RWPE2 (cell line): Measurements from ENCODE around the gene HSD11B1.

ENCODE experiments used
- ATAC-seq: fragments of 200-7000 bp; cut with Tn5 transposase; 3 replicates; pipeline ENCODE4 v1.9.1; 2021; ENCODE audit warnings: low read depth
- DNase-seq: peaks from one replicate; pipeline ENCODE4 v3.0.0-alpha.2; 2020; ENCODE audit warnings: low spot score
- H3K27ac ChIP-seq: fragments of 450-650 bp; 2 replicates; pipeline ENCODE4 v1.5.1; 2017; ENCODE audit warnings: mild to moderate bottlenecking; ENCODE audit not compliant: poor library complexity, severe bottlenecking
- H3K27me3 ChIP-seq: fragments of 250-450 bp; sonication (Bioruptor Pico); 2 replicates; pipeline ENCODE4 v1.5.1; 2021; ENCODE audit warnings: mild to moderate bottlenecking, moderate library complexity; ENCODE audit not compliant: insufficient read depth, poor library complexity, severe bottlenecking
- H3K36me3 ChIP-seq: fragments of 250-450 bp; sonication (Bioruptor Pico); 2 replicates; pipeline ENCODE4 v1.5.1; 2020; ENCODE audit warnings: low read depth, mild to moderate bottlenecking, moderate library complexity
- H3K4me1 ChIP-seq: fragments of 250-450 bp; sonication (Bioruptor Pico); 2 replicates; pipeline ENCODE4 v1.5.1; 2021; ENCODE audit warnings: mild to moderate bottlenecking, moderate library complexity; ENCODE audit not compliant: insufficient read depth, poor library complexity, severe bottlenecking
- H3K4me3 ChIP-seq: fragments of 250-450 bp; sonication (Bioruptor Pico); 2 replicates; pipeline ENCODE4 v1.5.1; 2021; ENCODE audit warnings: mild to moderate bottlenecking, moderate library complexity; ENCODE audit not compliant: severe bottlenecking
- H3K9me3 ChIP-seq: fragments of 250-450 bp; sonication (Bioruptor Pico); 2 replicates; pipeline ENCODE4 v1.5.1; 2021; ENCODE audit warnings: mild to moderate bottlenecking, moderate library complexity; ENCODE audit not compliant: severe bottlenecking
- TF ChIP-seq, protein P1 (sequence below): fragments of 450-650 bp; IDR thresholded peaks from one replicate; pipeline ENCODE4 v1.5.1; 2017; ENCODE audit warnings: mild to moderate bottlenecking, moderate library complexity; ENCODE audit not compliant: poor library complexity, severe bottlenecking

The HSD11B1 gene

DNA sequence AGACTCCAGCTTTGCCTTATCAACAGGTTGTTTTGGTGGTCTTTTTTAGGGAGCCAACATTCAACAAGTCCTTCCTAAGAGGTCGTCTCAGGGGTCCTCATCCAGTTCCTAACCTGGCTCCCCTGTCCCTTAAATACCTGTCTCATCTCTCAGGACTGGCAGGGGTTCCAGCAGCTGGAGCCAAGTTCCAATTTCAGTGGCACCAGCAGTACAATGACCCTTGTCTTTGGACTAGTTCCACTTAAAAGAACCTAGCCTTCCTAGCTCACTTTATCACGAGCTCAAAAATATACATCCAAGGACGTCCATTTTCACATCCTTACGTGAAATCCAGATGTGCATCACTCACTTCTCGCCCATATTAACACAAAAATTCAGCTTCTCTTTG lies 32.5 kb downstream of the HSD11B1 start:
- H3K36me3 ChIP-seq = no peaks in the 10 kb centered on the region
- no peaks in the 10 kb centered on the region for H3K4me1 ChIP-seq
- no peak for ATAC-seq
- TF ChIP-seq, protein P1, sequence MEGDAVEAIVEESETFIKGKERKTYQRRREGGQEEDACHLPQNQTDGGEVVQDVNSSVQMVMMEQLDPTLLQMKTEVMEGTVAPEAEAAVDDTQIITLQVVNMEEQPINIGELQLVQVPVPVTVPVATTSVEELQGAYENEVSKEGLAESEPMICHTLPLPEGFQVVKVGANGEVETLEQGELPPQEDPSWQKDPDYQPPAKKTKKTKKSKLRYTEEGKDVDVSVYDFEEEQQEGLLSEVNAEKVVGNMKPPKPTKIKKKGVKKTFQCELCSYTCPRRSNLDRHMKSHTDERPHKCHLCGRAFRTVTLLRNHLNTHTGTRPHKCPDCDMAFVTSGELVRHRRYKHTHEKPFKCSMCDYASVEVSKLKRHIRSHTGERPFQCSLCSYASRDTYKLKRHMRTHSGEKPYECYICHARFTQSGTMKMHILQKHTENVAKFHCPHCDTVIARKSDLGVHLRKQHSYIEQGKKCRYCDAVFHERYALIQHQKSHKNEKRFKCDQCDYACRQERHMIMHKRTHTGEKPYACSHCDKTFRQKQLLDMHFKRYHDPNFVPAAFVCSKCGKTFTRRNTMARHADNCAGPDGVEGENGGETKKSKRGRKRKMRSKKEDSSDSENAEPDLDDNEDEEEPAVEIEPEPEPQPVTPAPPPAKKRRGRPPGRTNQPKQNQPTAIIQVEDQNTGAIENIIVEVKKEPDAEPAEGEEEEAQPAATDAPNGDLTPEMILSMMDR = no peak
- no peak for DNase-seq
- no peak overlapping the region for H3K27ac ChIP-seq
- no peak overlapping the region for H3K4me3 ChIP-seq
- H3K9me3 ChIP-seq = no peaks in the 10 kb centered on the region
- H3K27me3 ChIP-seq = no peaks in the 10 kb centered on the region

DNA sequence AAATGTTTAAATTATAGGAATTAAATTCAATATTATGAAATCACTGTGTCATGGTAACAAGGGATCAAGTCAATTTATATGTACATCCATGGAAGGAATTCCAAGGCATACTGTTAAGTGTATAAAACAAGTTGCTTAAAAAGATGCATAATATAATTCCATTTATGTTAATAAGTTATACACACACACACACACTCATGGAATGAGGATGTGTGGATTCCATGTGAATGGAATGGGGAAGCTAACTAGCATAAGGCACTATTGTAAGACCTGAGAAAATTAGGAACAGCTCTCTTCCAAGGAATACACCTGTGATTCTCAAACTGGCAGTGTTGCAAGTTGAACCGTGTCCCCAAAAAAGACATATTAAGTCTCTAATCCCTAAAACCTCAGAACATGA lies 33.6 kb downstream of the HSD11B1 start:
- no peak for ATAC-seq
- no peaks in the 10 kb centered on the region for H3K4me1 ChIP-seq
- H3K36me3 ChIP-seq = no peaks in the 10 kb centered on the region
- no peak overlapping the region for H3K4me3 ChIP-seq
- TF ChIP-seq, protein P1 = no peak
- no peaks in the 10 kb centered on the region for H3K27me3 ChIP-seq
- DNase-seq = no peak
- no peaks in the 10 kb centered on the region for H3K9me3 ChIP-seq
- no peak overlapping the region for H3K27ac ChIP-seq

DNA sequence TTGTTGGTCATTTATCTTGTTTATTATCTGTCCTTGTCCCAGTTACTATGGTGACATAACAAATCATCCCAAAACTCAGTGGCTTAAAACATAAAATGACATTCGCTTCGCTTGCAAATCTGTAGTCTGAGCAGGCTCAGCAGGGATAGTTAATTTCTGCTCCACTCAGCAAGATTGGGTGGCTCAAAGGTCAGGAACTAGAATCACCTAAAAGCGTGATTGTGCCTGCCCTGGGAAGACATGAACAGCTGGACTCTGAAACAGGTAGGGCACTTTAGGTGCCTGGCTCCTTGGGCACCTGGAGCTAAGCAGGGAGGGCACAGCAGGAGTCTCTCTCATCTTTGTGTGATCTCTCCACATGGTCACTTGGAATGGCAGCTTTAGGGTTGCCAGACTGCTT lies 36.5 kb downstream of the HSD11B1 start:
- DNase-seq = no peak
- no peak overlapping the region for H3K4me3 ChIP-seq
- no peaks in the 10 kb centered on the region for H3K27me3 ChIP-seq
- H3K4me1 ChIP-seq = no peaks in the 10 kb centered on the region
- no peak for ATAC-seq
- H3K27ac ChIP-seq = no peak overlapping the region
- no peaks in the 10 kb centered on the region for H3K9me3 ChIP-seq
- TF ChIP-seq, protein P1 = no peak
- H3K36me3 ChIP-seq = no peaks in the 10 kb centered on the region

DNA sequence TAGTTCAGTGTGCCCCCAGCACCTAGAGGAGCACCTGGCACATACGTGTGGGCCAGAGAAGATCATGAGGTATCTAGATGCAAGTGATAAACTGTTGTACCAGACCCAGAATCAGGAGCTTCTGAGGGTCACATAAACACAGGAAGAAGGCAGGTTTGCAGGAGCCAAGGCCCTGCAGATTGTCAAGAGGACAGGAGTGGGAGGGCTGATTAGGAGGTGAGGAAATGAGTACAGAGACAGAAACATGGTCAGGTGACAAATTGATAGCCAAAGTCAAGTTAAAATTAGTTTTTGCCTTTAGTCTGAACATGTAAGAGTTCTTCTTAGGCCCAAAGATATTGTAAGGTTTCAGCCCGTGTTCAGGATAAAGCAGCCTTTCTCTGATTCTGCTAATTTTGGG lies 37.2 kb downstream of the HSD11B1 start:
- H3K27me3 ChIP-seq = no peaks in the 10 kb centered on the region
- H3K9me3 ChIP-seq = no peaks in the 10 kb centered on the region
- H3K4me3 ChIP-seq = no peak overlapping the region
- H3K4me1 ChIP-seq = no peaks in the 10 kb centered on the region
- no peaks in the 10 kb centered on the region for H3K36me3 ChIP-seq
- no peak for ATAC-seq
- TF ChIP-seq, protein P1 = no peak
- no peak for DNase-seq
- H3K27ac ChIP-seq = no peak overlapping the region

DNA sequence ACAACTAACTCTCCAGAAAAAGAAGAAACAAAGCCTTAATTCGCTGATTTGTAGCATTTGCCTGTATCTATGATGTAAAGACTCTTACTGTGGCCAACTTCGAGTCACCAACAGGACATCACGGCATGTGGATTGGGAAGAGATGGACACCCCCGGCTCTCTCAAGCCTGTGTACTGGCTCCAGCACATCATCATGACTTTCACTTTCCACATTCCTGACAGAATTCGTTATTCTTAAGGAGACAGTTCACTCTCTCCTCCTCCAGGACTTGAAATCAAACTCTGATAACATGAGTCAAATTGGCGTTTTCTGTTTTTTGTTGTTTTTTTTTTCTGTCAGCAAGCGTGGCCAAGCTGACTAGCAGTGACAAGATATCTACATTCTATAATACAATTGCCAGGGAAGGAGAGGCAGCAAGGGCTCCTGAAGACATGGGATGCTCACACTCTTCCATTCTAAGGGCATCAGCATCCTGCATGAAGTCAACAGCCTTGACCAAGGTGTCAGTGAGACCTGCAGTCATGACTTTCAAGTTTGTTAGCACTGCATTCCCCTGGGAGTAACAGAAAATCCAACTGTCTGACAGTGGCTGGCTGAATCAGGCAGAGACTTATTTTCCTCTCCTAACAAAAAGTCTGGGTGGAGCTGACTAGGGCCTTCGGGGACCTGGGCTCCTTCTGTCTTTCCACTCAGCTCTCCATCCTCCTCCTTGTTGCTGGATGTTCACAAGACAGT lies 37.9 kb downstream of the HSD11B1 start:
- Histone ChIP-seq H3K4me3 (no peak overlapping the region), H3K9me3 (no peaks in the 10 kb centered on the region), H3K27ac (no peak overlapping the region), H3K27me3 (no peaks in the 10 kb centered on the region), H3K36me3 (no peaks in the 10 kb centered on the region), H3K4me1 (no peaks in the 10 kb centered on the region)
- TF ChIP-seq, protein P1 = no peak
- no peak for DNase-seq
- ATAC-seq = no peak
